K562 (cell line): ENCODE data around the gene STK26. TPM values are rescaled to one million over a fixed set of nuclear protein-coding genes. Genes with fewer than 3 reads are reported as not detected.

Experiments
- ATAC-seq: fragments of 200-7000 bp; cut with Tn5 transposase; 3 replicates; pipeline ENCODE4 v1.9.1; 2020; ENCODE audit warnings: moderate library complexity
- BruUV-seq: library from RNA; stranded (reverse); fragments of 400-500 nt; replicated peaks from 2 replicates; lab custom pipeline; 2021; lab: Mats Ljungman, UMichigan
- CTCF ChIA-PET: fragments of 300-600 bp; formaldehyde crosslinking; extraction: SDS; loops from one replicate; lab custom pipeline; 2021; ENCODE audit warnings: low intra/inter-chr PET ratio; lab: Yijun Ruan, JAX
- POLR2A ChIA-PET: fragments of 300-600, 350-650 bp; sonication (Branson Sonifier 250); formaldehyde crosslinking; extraction: SDS; loops from one replicate; lab custom pipeline; 2021; ENCODE audit warnings: antibody characterized with exemption, inconsistent platforms; lab: Yijun Ruan, JAX
- DNase-seq, 4 experiments: peaks; one replicate each; pipeline versions ENCODE4 v3.0.0 to v3.0.0-alpha.2; 2011 to 2018; ENCODE audit warnings: low spot score in 3 of 4, mixed read lengths in 3 of 4; ENCODE audit errors: extremely low read depth in 1 of 4
- FAIRE-seq: peaks from 2 replicates; lab custom pipeline; 2011; peaks lifted over from hg19 to GRCh38; lab: Jason Lieb, UNC
- H2AFZ ChIP-seq: 2 replicates; pipeline ENCODE4 v1.6.0; 2011; ENCODE audit warnings: low read depth, low read length, control low read depth, inconsistent platforms
- H3K27ac ChIP-seq: fragments of 200-600 bp; 3 replicates; pipeline ENCODE4 v1.8.0; 2011; ENCODE audit warnings: low read depth, mild to moderate bottlenecking, control low read depth, inconsistent platforms, low read length, moderate library complexity, mixed read lengths; ENCODE audit errors: extremely low read depth
- H3K27me3 ChIP-seq, 2 experiments: fragments of 300-600 bp in 1 of 2; 2 replicates in 1 of 2; 3 replicates in 1 of 2; pipeline versions ENCODE4 v1.6.0 to v1.8.0; 2011; ENCODE audit warnings: inconsistent platforms in 2 of 2, low read length in 2 of 2, mild to moderate bottlenecking in 1 of 2, mixed read lengths in 1 of 2, moderate library complexity in 1 of 2; ENCODE audit not compliant: control insufficient read depth in 2 of 2, insufficient read depth in 2 of 2
- H3K36me3 ChIP-seq: fragments of 300-600 bp; 3 replicates; pipeline ENCODE4 v1.8.0; 2011; ENCODE audit warnings: mild to moderate bottlenecking, low read length, inconsistent platforms; ENCODE audit not compliant: control insufficient read depth, insufficient read depth
- H3K4me1 ChIP-seq, 2 experiments: fragments of 200-600 bp in 1 of 2; replicated peaks in 1 of 2; 2 replicates in 1 of 2; 3 replicates in 1 of 2; pipeline versions ENCODE4 v1.5.1 to v1.8.0; 2011; ENCODE audit warnings: inconsistent platforms in 2 of 2, low read length in 2 of 2, mild to moderate bottlenecking in 1 of 2, mixed read lengths in 1 of 2, moderate library complexity in 1 of 2; ENCODE audit not compliant: control insufficient read depth in 2 of 2, insufficient read depth in 2 of 2
- H3K4me2 ChIP-seq: 2 replicates; pipeline ENCODE4 v1.6.1; 2011; ENCODE audit warnings: low read length, control low read depth, inconsistent platforms, mixed read lengths; ENCODE audit not compliant: insufficient read depth
- H3K4me3 ChIP-seq: fragments of 200-600 bp; sonication (generic), shearing (Covaris generic); 2 replicates; pipeline ENCODE4 v1.5.1; 2016; ENCODE audit warnings: control low read depth, inconsistent platforms
- H3K79me2 ChIP-seq: fragments of 200-600 bp; 3 replicates; pipeline ENCODE4 v1.8.0; 2011; ENCODE audit warnings: low read length, inconsistent platforms; ENCODE audit not compliant: control insufficient read depth, insufficient read depth
- H3K9ac ChIP-seq, 2 experiments: 2 replicates each; pipeline versions ENCODE4 v1.6.0 to v1.6.1; 2011; ENCODE audit warnings: low read depth in 2 of 2, low read length in 2 of 2, control low read depth in 1 of 2, inconsistent platforms in 1 of 2, mild to moderate bottlenecking in 1 of 2, mixed read lengths in 1 of 2; ENCODE audit not compliant: insufficient read depth in 1 of 2
- H3K9me1 ChIP-seq: one replicate; pipeline ENCODE4 v1.6.0; 2011; ENCODE audit warnings: inconsistent platforms, mild to moderate bottlenecking, low read length, moderate library complexity; ENCODE audit not compliant: control insufficient read depth, insufficient read depth
- H3K9me3 ChIP-seq: replicated peaks from 2 replicates; pipeline ENCODE4 v1.5.1; 2011; ENCODE audit warnings: low read depth, low read length, inconsistent platforms; ENCODE audit not compliant: control insufficient read depth, insufficient read depth
- H4K20me1 ChIP-seq: replicated peaks from 2 replicates; pipeline ENCODE4 v1.6.1; 2011; ENCODE audit warnings: low read length, inconsistent platforms, mixed read lengths; ENCODE audit not compliant: control insufficient read depth, insufficient read depth
- BDP1 ChIP-seq: IDR thresholded peaks from 3 replicates; pipeline ENCODE4 v1.6.1; 2011; ENCODE audit not compliant: insufficient read length, insufficient read depth
- CBFB ChIP-seq: sonication (generic); formaldehyde crosslinking; IDR thresholded peaks from 2 replicates; pipeline ENCODE4 v1.4.0; 2020; ENCODE audit warnings: mild to moderate bottlenecking, missing genetic modification reagents
- HDAC3 ChIP-seq: fragments of 450-650 bp; IDR thresholded peaks from 2 replicates; pipeline ENCODE4 v1.6.1; 2018; ENCODE audit warnings: borderline replicate concordance, mild to moderate bottlenecking, moderate library complexity; ENCODE audit not compliant: partially characterized antibody
- HES1 ChIP-seq: fragments of 450-650 bp; IDR thresholded peaks from 2 replicates; pipeline ENCODE4 v1.6.1; 2016; ENCODE audit warnings: low read depth, mild to moderate bottlenecking, moderate library complexity
- NR2C2 ChIP-seq, 2 experiments: fragments of 200-800 bp in 1 of 2; sonication (Bioruptor generic) in 1 of 2; sonication (generic) in 1 of 2; formaldehyde crosslinking in 1 of 2; IDR thresholded peaks; 2 replicates each; pipeline versions ENCODE4 v1.6.1 to v1.8.0; 2016 to 2022; ENCODE audit warnings: mild to moderate bottlenecking in 1 of 2, missing compliant biosample characterization in 1 of 2, missing genetic modification characterization in 1 of 2, missing genetic modification reagents in 1 of 2
- NR2F6 ChIP-seq: fragments of 450-650 bp; formaldehyde crosslinking; IDR thresholded peaks from 2 replicates; pipeline ENCODE4 v1.4.0; 2020; ENCODE audit warnings: mild to moderate bottlenecking
- PATZ1 ChIP-seq: fragments of 250-450 bp; sonication (Bioruptor Pico); IDR thresholded peaks from 2 replicates; pipeline ENCODE4 v1.5.0; 2020; ENCODE audit warnings: mild to moderate bottlenecking, borderline replicate concordance
- POLR2A ChIP-seq: fragments of 450-650 bp; conservative IDR thresholded peaks from 2 replicates; pipeline ENCODE4 v1.6.1; 2016
- SFPQ ChIP-seq: fragments of 200-400 bp; formaldehyde crosslinking; IDR thresholded peaks from 2 replicates; pipeline ENCODE4 v1.6.1; 2017; ENCODE audit warnings: mild to moderate bottlenecking, low read depth, low read length, moderate library complexity
- TRIM24 ChIP-seq, 2 experiments: fragments of 450-650 bp; IDR thresholded peaks; 2 replicates each; pipeline ENCODE4 v1.6.1; 2016
- TSHZ1 ChIP-seq: fragments of 250-450 bp; sonication (Bioruptor Pico); IDR thresholded peaks from 2 replicates; pipeline ENCODE4 v1.4.0; 2020; ENCODE audit warnings: mild to moderate bottlenecking, moderate library complexity
- XRCC4 ChIP-seq: IDR thresholded peaks from one replicate; pipeline ENCODE4 v1.6.1; 2011; ENCODE audit not compliant: insufficient read depth, insufficient read length; ENCODE audit errors: extremely low read depth
- WGBS: fragments of 100-300 bp; shearing (Covaris generic); methylation state at CpG from one replicate; pipeline ENCODE4 v1.1.6; 2016; ENCODE audit warnings: low coverage, mixed read lengths; ENCODE audit not compliant: insufficient coverage; ENCODE audit errors: missing lambda C conversion rate; 5-methylcytosine and 5-hydroxymethylcytosine counted together
- in situ Hi-C: fragments of 300-500 bp; cut with MboI; formaldehyde crosslinking; loops from 4 replicates; pipeline ENCODE4 v1.15.0; 2018; ENCODE audit warnings: inconsistent platforms, mixed read lengths
- intact Hi-C: fragments of 100-400 bp; cut with micrococcal nuclease; formaldehyde crosslinking; loops from 2 replicates; pipeline ENCODE4 v1.14.2; 2022
- polyA plus RNA-seq, 8 experiments: library from polyadenylated mRNA; depleted of rRNA in 4 of 8; stranded (reverse) in 5 of 8; unstranded in 3 of 8; fragments of >200 nt; fragmentation: Nextera tagmentation in 2 of 8; fragmentation: Illumina TruSeq in 1 of 8; extraction: Ambion mirVana in 2 of 8; extraction: Trizol in 1 of 8; gene quantifications; 2 replicates each; pipeline versions ENCODE4 v1.2.1 to v1.2.3, GENCODE V29; 2011 to 2014; ENCODE audit warnings: inconsistent platforms in 1 of 8, missing spikeins in 1 of 8
- total RNA-seq, 7 experiments: library from RNA; depleted of rRNA in 6 of 7; stranded (reverse); fragments of >200 nt in 6 of 7; fragmentation: Illumina TruSeq in 2 of 7; extraction: Trizol in 2 of 7; gene quantifications; 2 replicates each; pipeline versions ENCODE4 v1.2.1 to v1.2.3, GENCODE V29; 2011 to 2021; ENCODE audit warnings: low replicate concordance in 1 of 7

The STK26 gene
- total and polyA plus RNA-seq, 9 of the 15 experiments (the other 6 are each of a cell fraction or from before 2014, with no cell fraction given): 28.1 to 72.9 (median 50.1) TPM

- intact Hi-C loops: no loop called here
- H3K36me3 ChIP-seq: peaks cover 67% of the 10 kb centered on the region
- in situ Hi-C loops: no loop called here
- FAIRE-seq (no peak), ATAC-seq (no peak), DNase-seq (no peak)
- H3K9me1 ChIP-seq: no peaks in the 10 kb centered on the region
- CTCF ChIA-PET: no interaction called here
- H3K4me1 ChIP-seq: no peaks in the 10 kb centered on the region
- POLR2A ChIA-PET: no interaction called here
- H3K4me3 ChIP-seq: no peak overlapping the region
- H3K27ac ChIP-seq: no peak overlapping the region
- H3K4me2 ChIP-seq: no peak overlapping the region
- no peaks in the 10 kb centered on the region for H3K9me3 ChIP-seq
- no peaks in the 10 kb centered on the region for H3K27me3 ChIP-seq
- no peak overlapping the region for H3K9ac ChIP-seq
- BruUV-seq: no TSS peak
- WGBS: 75% methylated on average over 2 of the region's 2 CpGs
- H4K20me1 ChIP-seq: no peaks in the 10 kb centered on the region
- no peak overlapping the region for H2AFZ ChIP-seq
- H3K79me2 ChIP-seq: peaks cover 33% of the 10 kb centered on the region
- TF ChIP-seq PATZ1 (CRISPR knock-in tag): no peak
- TF ChIP-seq NR2C2 (CRISPR knock-in tag; IDR thresholded peaks at IDR 0.05): no peak
- no peak for TF ChIP-seq NR2C2 (tag; IDR thresholded peaks at IDR 0.05)
- TF ChIP-seq NR2F6 (CRISPR knock-in tag): no peak
- TF ChIP-seq TSHZ1 (CRISPR knock-in tag): no peak
- TF ChIP-seq TRIM24 (IDR thresholded peaks at IDR 0.05): no peak
- no peak for TF ChIP-seq POLR2A
- TF ChIP-seq HDAC3: no peak
- no peak for TF ChIP-seq CBFB
- no peak for TF ChIP-seq BDP1
- no peak for TF ChIP-seq SFPQ
- TF ChIP-seq HES1: no peak
- TF ChIP-seq XRCC4: no peak
These were observed 37.0 kb downstream of the STK26 start for GRCh38 chrX:132059973-132060540.
